Stimulated activated memory B cell treated with anti-CD40 and anti-IgM and Interleukin-4, amounts not matched to agents 10 μg/mL and 1 μg/mL and 100 μg/mL, for 72 hours (primary cell): ENCODE data around the gene CLCN1.
A peak's percentile ranks its signal among the peaks of the same experiment; 100 is the strongest.

Source experiments
- ATAC-seq: fragments of 150-1000 bp; cut with Tn5 transposase; 2 replicates; pipeline ENCODE4 v1.10.0; 2021
- H3K27ac Mint-ChIP-seq: one replicate; pipeline ENCODE4 v1.8.0; 2022; ENCODE audit warnings: mild to moderate bottlenecking, mixed read lengths
- H3K27me3 Mint-ChIP-seq: one replicate; pipeline ENCODE4 v1.8.0; 2022; ENCODE audit warnings: mixed read lengths
- H3K36me3 Mint-ChIP-seq: one replicate; pipeline ENCODE4 v1.8.0; 2022; ENCODE audit warnings: mixed read lengths
- H3K4me1 Mint-ChIP-seq: one replicate; pipeline ENCODE4 v1.8.0; 2022; ENCODE audit warnings: mixed read lengths
- H3K4me3 Mint-ChIP-seq: one replicate; pipeline ENCODE4 v1.8.0; 2022; ENCODE audit warnings: mild to moderate bottlenecking, moderate library complexity, mixed read lengths
- H3K9me3 Mint-ChIP-seq: one replicate; pipeline ENCODE4 v1.8.0; 2022; ENCODE audit warnings: mixed read lengths

Gene CLCN1

DNA sequence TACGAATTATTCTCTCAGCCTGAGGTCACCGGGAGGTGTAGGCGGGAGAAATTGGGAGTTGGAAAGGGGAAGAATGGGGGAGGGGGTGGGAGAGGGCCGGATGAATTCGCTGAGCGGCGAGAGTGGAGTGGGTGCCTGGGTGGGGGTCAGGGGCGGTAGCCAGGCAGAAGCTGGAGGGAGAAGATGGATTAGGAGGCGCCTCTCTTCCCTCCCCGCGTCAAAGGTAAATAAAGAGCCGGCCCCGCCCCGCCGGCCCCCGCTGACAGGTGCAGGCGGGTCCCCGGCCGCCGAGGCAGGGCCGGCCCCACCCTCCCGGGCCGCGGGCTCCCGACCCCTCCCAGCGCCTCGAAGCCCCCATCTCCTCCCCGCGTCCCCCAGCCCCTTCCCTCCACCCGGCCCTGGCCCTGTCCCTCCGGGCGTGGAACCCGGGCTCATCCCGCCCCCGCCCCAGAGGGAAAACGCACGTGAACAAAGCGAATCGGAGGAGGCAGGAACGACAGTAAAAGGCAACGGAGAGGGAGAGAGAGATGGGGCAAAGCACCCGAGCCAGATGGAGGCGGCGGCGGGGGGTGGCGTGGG lies 45.7 kb downstream of the CLCN1 start:
- H3K27ac Mint-ChIP-seq = no peak overlapping the region
- H3K4me3 Mint-ChIP-seq = peak overlapping the region; percentile 86
- peaks cover 49% of the 10 kb centered on the region for H3K27me3 Mint-ChIP-seq
- H3K4me1 Mint-ChIP-seq = peaks cover 23% of the 10 kb centered on the region
- H3K9me3 Mint-ChIP-seq = no peaks in the 10 kb centered on the region
- ATAC-seq = peak; percentile 51
- no peaks in the 10 kb centered on the region for H3K36me3 Mint-ChIP-seq

DNA sequence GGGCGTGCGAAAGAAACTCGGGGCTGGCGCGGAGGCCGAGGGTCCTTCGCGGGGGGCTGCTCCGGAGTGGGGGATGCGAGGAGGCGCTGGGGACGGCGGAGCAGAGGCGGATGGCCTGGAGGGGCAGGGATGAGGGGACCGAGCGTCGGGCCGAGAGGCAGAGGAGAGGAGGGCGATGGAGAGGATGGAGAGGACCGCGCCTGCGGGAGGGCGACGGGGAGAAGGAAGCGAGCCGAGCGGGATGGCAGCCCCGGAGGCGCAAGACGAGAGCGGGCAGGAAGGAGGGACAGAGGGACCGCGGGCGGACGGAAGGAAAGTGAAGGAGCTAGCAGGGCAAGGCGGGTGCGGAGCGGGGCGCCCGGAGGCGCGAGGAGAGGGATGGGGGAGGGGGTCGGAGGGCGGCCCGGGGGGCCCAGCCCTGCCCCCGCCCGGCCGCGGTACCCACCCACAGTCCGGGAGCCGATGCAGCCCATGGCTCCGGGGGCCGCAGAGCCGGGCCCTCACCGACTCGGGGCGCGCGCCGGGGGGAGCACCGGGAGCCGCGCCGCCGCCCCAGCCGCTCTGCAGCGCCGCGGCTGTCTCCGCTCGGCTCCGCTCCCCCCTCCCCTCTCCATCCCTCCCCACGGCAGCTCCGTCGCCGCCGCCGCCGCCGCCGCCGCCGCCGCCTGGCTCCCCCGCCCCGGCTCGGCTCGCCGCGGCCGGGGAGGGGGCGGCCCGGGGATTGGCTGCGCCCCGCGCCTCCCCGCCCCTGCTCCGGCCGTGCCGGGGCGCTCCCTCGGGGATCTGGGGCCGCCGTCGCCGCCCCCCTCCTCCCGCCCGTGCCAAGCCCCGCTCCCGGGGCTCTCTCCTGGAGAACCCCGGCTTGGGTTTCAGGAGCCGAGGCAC lies 46.5 kb downstream of the CLCN1 start, which contains the start of gene FAM131B:
Gene FAM131B, minus strand, starts transcription at position 583 of the 885 bp plus-strand sequence. Its CDS starts 110 bp downstream, at position 473.
- peak within 1 kb of the TSS; percentile 86 for H3K4me3 Mint-ChIP-seq
- H3K9me3 Mint-ChIP-seq = no peaks in the 10 kb centered on the region
- H3K27ac Mint-ChIP-seq = no peak within 1 kb of the TSS
- peak; percentile 62 for ATAC-seq
- H3K27me3 Mint-ChIP-seq = peaks cover 56% of the 10 kb centered on the region
- H3K36me3 Mint-ChIP-seq = no peaks in the 10 kb centered on the region
- peaks cover 23% of the 10 kb centered on the region for H3K4me1 Mint-ChIP-seq

DNA sequence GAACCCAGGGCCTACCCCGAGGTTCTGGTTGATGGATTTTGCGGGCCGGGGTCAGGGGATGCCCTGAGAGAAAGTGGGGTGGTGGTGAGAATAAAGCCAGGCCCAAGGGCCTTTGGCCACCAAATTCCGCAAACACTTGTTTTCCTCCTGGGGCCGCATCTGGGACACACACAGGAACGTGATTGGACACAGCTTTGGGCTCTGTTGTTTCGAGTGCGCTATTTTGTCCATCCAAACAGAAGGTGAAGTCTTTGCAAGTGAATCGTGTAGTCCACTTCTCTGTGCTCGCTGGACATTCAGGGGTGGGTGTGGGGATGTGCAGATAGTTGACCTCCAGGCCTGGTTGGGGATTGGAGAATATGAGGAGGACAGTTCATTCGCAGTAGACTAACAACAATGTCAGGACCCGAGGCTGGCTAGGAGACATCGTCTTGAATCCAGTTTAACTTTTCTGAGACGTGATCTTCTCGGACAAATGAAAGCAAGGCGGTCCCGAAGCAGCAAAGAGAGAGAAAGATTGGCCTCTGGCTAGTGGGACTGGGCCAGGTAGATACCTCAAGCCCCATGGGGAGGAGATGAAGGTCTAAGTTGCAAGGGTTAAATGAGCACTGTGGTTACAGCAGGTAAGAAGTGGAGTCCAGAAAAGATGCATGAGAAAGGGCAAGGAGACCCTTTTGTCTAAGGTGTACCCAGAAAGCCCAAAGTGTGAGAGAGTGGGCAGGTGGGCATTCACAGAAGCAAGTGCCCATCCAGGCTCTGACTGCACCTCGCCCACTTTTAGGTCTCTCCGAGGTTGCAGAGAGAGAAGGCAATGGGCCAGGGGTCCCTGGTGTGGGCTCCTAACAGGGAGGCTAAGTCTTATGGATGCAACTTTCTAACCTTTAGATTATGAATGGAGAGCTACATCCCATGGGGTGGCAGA lies 47.4 kb downstream of the CLCN1 start:
- ATAC-seq = no peak
- Mint-ChIP-seq H3K36me3 (no peaks in the 10 kb centered on the region), H3K4me1 (peaks cover 23% of the 10 kb centered on the region), H3K9me3 (no peaks in the 10 kb centered on the region), H3K27me3 (peaks cover 59% of the 10 kb centered on the region), H3K4me3 (no peak overlapping the region), H3K27ac (no peak overlapping the region)

DNA sequence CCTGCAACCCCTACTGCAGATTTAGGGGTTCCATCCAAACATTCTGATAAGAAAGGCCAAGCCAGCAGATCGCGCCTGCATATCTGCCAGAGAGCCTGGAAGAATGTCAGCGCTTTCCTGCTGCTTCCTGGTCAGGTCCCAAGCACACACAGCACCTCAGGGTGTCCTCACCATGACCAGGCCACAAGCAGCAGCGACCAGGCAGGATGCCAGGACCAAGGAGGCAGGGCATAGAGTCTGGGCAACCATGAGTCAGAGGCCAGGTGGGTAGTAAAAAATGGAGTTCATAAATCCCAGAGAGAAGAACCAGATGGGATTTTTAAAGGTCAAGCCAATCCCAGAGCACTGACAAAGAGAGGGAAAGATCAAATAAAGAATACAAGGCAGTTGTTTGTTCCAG lies 52.1 kb downstream of the CLCN1 start:
- no peaks in the 10 kb centered on the region for H3K9me3 Mint-ChIP-seq
- H3K4me3 Mint-ChIP-seq = no peak overlapping the region
- peaks cover 15% of the 10 kb centered on the region for H3K4me1 Mint-ChIP-seq
- no peak overlapping the region for H3K27ac Mint-ChIP-seq
- no peaks in the 10 kb centered on the region for H3K36me3 Mint-ChIP-seq
- no peak for ATAC-seq
- peaks cover 35% of the 10 kb centered on the region for H3K27me3 Mint-ChIP-seq

DNA sequence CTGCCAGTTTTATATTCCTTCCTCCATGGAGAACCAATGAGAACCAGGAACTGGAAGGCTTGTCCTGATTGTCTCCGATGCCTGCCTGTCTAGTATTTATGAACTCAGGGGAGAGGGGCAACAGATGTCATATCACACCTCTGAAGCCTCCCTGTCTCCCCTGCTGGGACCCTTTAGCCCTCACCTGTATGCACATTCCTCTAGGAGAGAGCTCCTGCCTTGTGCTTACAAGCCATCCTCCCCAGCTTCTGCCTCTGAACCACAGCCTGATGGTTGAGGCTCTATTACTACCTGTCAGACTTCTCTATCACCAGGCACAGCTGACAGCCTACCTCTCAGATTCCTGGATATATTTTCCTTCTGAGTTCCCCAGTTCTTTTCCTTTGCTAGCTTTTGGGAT lies 52.5 kb downstream of the CLCN1 start:
- H3K27me3 Mint-ChIP-seq = peaks cover 30% of the 10 kb centered on the region
- H3K4me1 Mint-ChIP-seq = peaks cover 11% of the 10 kb centered on the region
- no peak for ATAC-seq
- H3K27ac Mint-ChIP-seq = no peak overlapping the region
- H3K36me3 Mint-ChIP-seq = no peaks in the 10 kb centered on the region
- H3K9me3 Mint-ChIP-seq = no peaks in the 10 kb centered on the region
- H3K4me3 Mint-ChIP-seq = no peak overlapping the region

DNA sequence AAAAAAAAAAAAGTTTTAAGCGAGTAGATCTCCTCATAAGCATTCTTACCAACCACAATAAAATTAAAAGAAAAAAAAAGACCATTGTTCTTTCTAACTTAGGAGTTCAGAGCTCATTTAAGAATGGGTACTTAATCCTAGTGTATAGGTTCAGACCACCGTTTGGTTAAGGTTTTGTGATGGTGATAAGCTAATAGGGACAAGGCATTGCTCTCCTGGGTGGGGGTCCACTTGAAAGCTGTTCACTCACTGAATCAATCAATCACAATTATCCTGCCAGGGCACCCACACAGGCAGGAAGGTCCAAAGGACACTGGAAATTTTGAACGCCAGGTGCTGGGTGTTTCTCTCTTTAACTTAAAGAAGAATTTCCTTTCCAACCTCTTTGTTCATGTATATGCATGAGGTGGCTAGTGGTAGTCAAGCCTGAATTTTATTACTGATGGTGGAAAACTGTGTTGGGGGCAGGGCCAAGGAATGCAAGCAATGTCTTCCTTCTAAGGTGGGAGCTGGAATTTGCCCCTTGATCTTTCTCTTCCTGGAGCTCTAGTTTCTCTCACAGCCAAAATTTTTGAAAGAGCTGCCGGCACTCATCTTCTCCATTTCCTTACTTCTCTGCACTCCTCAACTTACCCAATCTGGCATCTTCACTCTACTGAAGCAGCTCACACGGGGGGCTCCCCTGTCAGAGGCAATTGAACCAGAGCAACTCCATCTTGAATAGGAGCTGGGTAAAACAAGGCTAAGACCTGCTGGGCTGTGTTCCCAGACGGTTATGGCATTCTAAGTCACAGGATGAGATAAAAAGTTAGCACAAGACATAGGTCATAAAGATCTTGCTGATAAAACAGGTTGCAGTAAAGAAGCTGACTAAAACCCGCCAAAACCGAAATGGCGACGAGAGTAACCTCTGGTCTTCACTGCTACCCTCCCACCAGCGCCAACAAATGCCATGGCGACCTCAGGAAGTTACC lies 54.1 kb downstream of the CLCN1 start:
- Mint-ChIP-seq H3K9me3 (no peaks in the 10 kb centered on the region), H3K27ac (no peak overlapping the region), H3K36me3 (no peaks in the 10 kb centered on the region), H3K27me3 (peaks cover 15% of the 10 kb centered on the region), H3K4me1 (peaks cover 20% of the 10 kb centered on the region), H3K4me3 (no peak overlapping the region)
- ATAC-seq = no peak

DNA sequence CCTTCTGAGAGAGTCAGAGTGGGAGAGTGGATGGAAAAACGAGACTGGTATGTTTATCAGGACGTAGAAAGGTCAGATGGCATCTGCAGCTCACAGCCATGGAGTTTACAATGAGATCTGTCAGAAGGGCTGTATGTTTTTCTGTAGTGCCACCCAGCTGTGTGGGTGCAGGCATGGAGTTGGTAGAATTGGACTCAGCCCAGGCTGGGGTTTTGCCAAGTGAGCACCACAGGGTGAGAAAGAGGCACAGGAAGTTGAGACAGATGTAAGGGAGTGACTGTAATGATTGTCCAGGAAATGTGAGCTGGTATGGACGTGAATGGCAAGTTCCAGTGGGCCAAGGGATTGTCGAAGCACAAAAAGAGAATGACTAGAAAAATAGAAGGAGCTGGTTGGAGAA lies 56.2 kb downstream of the CLCN1 start:
- H3K4me3 Mint-ChIP-seq = no peak overlapping the region
- peaks cover 6% of the 10 kb centered on the region for H3K27me3 Mint-ChIP-seq
- ATAC-seq = no peak
- no peaks in the 10 kb centered on the region for H3K36me3 Mint-ChIP-seq
- peak overlapping the region; percentile 11 for H3K27ac Mint-ChIP-seq
- no peaks in the 10 kb centered on the region for H3K9me3 Mint-ChIP-seq
- H3K4me1 Mint-ChIP-seq = peaks cover 37% of the 10 kb centered on the region

DNA sequence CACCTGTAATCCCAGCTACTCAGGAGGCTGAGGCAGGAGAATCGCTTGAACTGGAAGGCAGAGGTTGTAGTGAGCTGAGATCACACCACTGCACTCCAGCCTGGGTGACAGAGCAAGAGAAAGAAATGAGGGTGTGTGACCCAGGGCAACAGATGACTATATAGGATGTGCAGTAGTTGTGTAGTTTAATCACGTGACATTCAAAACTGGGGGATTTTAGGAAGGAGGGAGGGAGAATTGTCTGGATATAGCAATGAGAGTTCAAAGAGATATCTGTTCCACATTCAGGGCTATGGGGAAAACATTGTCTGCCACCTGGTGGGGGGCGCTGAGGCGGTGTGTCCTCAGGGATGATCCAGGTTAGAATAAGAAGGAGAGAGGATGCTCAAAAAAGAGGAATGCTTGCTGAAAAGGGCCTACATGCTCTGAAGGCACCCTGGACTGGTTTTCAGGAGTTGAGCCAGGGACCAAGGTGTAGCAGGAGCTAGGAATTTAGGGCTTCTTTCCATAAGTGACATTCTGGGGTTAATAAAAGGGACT lies 57.4 kb downstream of the CLCN1 start:
- H3K27me3 Mint-ChIP-seq = no peaks in the 10 kb centered on the region
- no peak overlapping the region for H3K4me3 Mint-ChIP-seq
- H3K36me3 Mint-ChIP-seq = no peaks in the 10 kb centered on the region
- H3K9me3 Mint-ChIP-seq = no peaks in the 10 kb centered on the region
- no peak for ATAC-seq
- no peak overlapping the region for H3K27ac Mint-ChIP-seq
- H3K4me1 Mint-ChIP-seq = peaks cover 42% of the 10 kb centered on the region

DNA sequence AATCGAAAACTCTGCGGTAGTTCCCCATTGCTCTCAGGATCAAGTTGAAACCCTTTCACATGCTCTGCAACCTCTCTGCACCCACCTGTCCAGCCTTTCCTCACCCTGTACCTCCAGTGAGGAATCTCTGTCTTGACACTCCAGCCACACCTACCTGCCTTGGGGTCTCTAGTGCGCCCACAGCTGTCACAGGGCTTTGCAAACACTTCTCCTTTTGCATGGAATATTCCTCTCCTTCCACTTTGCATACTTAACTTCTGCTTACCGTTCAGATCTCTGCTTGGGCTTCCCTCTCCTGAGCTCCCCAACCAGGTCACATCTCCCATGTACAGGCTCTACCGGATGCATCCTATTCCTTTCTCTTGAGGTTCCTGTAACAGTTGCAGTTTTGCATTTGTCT lies 58.6 kb downstream of the CLCN1 start:
- H3K27me3 Mint-ChIP-seq = no peaks in the 10 kb centered on the region
- no peaks in the 10 kb centered on the region for H3K9me3 Mint-ChIP-seq
- no peak overlapping the region for H3K4me3 Mint-ChIP-seq
- H3K36me3 Mint-ChIP-seq = no peaks in the 10 kb centered on the region
- H3K27ac Mint-ChIP-seq = peak overlapping the region; percentile 56
- no peak for ATAC-seq
- peaks cover 54% of the 10 kb centered on the region for H3K4me1 Mint-ChIP-seq

DNA sequence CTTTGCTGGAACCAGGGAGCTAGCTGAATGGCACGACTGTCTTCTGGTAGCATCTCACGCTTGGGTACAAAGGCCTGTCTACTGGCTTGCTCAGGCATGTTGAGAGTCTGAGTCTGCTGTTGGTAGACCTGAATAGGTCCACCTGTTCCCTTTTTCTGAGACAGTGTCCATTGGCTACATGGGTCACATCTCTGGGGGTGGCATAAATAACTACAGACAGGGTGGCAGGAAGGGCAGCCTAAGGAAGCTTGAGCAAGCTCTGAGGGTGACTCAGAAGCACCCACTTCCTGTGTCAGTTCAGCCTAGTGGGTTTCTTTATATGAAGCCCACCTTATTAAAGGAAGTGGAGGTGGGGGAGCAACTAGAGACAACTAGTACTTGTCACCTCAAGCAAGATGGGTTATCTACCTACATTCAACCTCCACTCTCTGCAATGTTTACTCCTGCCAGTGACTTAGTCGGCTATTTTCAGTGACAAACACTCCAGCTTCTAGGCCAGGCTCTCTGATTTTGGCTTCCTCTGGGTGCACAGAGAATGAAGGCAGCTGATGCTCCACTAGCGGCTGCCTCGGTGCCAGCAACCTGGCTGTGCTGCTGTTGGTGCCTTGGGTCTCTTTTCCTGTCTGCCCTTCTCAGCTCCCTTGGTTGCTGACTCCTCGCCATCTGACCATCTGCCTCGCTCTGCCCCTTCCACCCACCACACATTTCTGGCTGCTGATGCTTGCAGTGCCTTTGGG lies 59.6 kb downstream of the CLCN1 start:
- peak; percentile 61 for ATAC-seq
- H3K27me3 Mint-ChIP-seq = no peaks in the 10 kb centered on the region
- H3K36me3 Mint-ChIP-seq = no peaks in the 10 kb centered on the region
- no peak overlapping the region for H3K4me3 Mint-ChIP-seq
- H3K4me1 Mint-ChIP-seq = peaks cover 60% of the 10 kb centered on the region
- peak overlapping the region; percentile 56 for H3K27ac Mint-ChIP-seq
- no peaks in the 10 kb centered on the region for H3K9me3 Mint-ChIP-seq

DNA sequence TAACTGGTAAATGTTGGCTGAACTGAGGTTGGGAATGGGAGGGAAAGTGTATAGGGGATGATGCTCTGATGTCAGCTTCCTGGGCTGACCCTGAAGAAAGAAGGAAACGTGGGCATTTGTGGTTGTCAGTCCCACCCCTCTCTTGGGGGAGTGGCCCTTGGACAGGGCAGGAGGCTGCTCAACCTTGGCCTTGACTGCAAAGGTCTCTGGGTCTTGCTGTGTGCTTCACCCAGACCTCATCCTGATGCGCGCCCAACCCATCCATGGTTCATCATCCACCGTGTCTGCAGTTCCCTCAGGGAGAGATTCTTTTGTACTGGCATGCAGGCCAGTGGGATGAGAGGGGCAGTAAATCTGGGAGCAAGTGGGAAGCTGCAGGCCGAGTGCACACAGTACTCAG lies 60.5 kb downstream of the CLCN1 start:
- no peak for ATAC-seq

DNA sequence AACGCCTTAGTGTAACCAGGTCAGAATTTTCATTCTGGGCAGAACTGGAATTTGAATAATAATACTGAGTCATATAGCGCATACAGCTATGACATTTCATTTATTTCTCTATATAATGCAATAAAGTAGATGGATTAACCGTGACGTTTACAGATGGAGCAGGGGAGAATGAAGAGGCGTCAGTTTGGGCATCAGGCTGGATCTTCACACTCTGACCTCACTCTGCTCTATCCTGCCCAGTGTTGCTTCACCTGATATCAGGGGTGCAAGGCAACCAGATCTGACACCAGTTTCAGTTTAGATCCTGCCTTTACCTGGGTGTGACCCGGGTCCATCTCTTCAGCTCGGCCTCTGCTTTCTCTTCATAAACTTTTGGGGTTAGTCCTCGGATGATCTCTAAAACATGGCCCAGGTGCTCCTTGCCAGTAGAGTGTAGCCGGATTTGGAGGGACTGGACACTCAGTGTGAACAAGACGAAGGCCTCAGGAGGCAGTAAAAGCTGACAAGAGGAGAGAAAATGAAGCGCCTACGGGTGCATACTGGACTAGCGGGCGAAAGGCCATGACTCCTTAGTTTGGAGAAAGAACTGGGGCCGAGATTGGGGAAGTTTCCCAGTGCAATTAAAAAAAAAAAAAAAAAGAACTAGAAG lies 63.8 kb downstream of the CLCN1 start:
- no peak for ATAC-seq
- H3K27ac Mint-ChIP-seq = peak overlapping the region; percentile 83
- H3K4me1 Mint-ChIP-seq = peaks cover 56% of the 10 kb centered on the region
- no peaks in the 10 kb centered on the region for H3K27me3 Mint-ChIP-seq
- H3K9me3 Mint-ChIP-seq = no peaks in the 10 kb centered on the region
- no peaks in the 10 kb centered on the region for H3K36me3 Mint-ChIP-seq
- H3K4me3 Mint-ChIP-seq = peak overlapping the region; percentile 88

More for the DNA sequence above, 60.5 kb downstream of the CLCN1 start:
- Mint-ChIP-seq H3K27ac (no peak overlapping the region), H3K27me3 (no peaks in the 10 kb centered on the region), H3K36me3 (no peaks in the 10 kb centered on the region), H3K4me3 (no peak overlapping the region), H3K4me1 (peaks cover 60% of the 10 kb centered on the region), H3K9me3 (no peaks in the 10 kb centered on the region)

DNA sequence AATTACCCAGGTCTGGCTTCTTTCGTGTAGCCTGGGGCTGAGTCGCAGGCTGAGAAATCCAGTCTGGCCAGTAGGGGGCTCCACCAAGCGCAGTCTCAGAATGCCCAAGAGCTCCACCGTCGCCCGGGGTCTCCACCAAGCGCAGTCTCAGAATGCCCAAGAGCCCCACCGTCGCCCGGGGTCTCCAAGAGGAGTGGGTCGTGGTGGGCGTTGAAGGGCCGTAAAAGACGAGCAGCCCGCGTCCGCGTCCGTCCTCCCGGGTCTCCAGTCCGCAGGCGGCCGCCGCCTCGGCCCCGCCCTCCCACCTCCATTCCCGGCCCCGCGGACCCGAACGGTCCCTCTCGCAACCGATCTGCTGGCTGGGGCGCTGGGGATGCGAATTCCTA lies 64.3 kb downstream of the CLCN1 start:
- Mint-ChIP-seq H3K36me3 (no peaks in the 10 kb centered on the region), H3K4me1 (peaks cover 51% of the 10 kb centered on the region), H3K4me3 (peak overlapping the region; percentile 88), H3K9me3 (no peaks in the 10 kb centered on the region), H3K27me3 (no peaks in the 10 kb centered on the region), H3K27ac (peak overlapping the region; percentile 83)
- ATAC-seq = peak; percentile 80
